Measurements from ENCODE around the gene L2HGDH. TPM values are rescaled to one million over a fixed set of nuclear protein-coding genes. Genes with fewer than 3 reads are reported as not detected.
A peak's percentile ranks its signal among the peaks of the same experiment; 100 is the strongest.

Gene L2HGDH
- polyA plus RNA-seq, 3 donors = 8.6 to 13.7 (median 10.4) TPM

DNA sequence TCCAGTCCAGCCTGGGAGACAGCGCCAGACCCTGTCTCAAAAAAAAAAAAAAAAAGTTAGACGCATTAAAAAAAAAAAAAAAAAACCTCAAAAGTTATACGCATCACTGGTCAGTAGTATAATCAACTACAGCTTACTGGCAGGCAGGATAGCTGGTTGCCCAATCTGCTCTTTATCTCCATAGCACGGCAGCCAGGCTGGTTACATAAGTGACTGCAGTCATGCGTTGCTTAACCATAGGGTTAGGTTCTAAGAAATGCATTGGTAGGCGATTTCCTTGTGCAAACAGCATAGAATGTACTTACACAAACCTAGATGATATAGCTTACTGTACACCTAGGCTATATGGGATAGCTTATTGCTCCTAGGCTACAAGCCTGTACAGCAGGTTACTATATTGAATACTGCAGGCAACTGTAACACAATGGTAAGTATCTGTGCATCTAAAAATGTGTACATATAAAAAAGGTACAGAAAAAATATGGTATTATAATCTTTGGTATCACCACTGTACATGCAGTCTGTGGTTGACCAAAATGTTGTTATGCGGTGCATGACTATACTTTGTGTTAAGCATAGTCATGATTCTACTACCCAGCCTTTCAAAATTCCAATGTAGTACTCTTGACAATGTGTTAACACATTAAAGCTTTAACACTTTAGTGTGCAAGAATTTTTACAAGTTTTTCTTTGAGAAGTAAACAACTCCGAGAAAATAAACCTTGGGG lies 8.1 kb downstream of the L2HGDH start:
- peak; percentile 19 for DNase-seq

DNA sequence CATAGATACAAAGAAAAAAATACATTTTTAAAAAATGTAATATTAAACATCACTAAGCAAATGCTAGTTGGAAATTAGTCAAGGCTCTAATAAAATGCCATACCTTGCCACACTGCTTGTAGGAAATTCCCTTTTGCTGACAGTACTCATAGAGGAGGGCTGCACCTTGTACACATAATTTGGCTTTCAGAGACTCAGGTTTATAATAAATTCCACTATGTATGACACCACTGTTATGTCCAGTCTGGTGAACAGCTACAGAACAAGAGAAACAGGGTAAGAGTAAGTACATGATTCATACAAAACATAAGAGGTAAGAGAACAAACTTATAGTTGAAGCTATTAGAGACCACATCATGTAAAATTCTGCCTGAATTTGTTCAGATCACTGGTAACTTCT lies 10.1 kb downstream of the L2HGDH start:
- DNase-seq = no peak

DNA sequence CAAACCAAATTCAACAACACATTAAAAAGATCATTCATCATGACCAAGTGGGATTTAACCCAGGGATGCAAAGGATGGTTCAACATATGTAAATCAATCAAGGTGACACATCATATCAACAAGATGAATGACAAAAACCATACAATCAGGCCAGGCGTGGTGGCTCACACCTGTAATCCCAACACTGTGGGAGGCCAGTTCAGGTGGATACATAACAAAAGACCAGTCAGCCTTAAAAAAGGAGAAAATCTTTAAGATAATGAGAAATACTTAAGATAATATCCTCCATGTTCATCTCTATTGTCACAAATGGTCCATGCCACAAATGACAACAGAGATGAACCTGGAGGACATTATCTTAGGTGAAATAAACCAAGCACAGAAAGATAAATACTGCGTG lies 12.4 kb downstream of the L2HGDH start:
- no peak for DNase-seq

- no peak for DNase-seq
Measured at GRCh38 chr14:50290306-50290705, 21.7 kb downstream of the L2HGDH start.

DNA sequence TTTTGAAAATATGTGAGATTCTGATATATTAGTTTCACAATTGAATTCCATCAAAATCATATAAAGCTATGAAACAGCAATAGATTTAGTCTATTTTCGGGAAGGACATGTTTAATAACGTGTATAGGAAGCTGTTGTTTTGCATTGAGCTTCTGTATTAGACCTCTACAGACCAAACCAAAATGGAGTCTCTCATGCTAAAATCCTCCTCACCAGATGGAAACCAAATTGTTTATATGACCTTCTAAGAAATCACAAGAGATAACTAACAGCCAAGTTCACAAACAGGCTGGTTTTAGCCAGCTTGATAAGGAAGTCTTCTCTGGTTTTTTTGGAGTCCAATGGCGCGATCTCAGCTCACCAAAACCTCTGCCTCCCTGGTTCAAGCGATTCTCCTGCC lies 23.9 kb downstream of the L2HGDH start:
- no peak for DNase-seq

DNA sequence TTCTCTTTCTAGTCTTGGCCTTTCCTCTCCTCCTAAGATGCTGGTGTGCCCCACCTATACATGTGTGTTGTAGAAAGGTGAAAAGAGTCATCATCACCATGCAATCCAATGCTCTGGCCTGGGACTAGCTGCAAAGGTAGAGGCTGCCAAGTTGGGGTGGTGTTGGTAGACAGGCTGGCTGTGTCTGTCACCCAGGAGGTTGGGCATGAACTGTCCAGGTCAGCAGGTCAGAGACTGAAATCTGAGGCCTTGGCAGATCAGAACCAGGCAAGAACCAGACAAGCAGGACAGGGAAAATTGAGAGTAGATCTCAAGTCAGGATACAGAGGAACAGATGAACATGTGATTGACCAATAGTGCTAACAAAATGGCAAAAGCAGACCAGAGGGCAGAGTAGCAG lies 26.2 kb downstream of the L2HGDH start:
- no peak for DNase-seq

DNA sequence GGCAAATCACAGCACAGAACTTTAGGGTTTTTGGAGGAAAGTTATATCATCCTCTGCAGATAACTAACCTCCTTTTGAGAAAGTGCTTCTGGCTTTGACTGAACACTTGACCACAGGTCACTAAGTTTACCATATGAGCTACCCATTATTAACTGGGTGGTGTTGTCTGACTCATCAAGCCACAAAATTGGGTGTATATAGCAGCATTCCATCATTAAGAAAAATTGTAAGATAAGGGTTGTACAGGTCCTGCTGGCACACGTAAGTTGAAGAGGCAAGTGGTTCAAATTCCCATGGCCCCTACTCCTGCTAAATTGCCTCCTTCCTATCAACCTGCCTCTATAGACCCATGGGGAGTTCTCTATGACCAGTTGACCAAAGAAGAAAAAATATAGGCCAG lies 39.5 kb downstream of the L2HGDH start:
- no peak for DNase-seq

DNA sequence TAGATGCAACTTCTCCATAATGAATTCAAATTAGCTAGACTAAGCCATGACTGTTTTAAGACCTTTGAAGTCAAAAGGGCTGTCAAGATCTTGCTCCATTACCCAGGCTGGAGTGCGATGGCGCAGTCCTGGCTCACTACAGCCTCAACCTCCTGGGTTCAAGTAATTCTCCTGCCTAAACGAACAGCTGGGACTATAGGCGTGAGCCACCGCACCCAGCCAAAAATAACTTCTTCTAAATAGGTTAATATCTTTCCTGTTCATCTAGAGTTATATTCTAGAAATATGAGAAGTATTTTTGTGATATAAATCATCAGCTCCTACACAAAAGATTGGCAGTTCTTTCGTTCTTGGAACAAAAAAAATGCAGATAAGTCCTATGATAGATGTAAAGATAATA lies 41.1 kb downstream of the L2HGDH start:
- no peak for DNase-seq

DNA sequence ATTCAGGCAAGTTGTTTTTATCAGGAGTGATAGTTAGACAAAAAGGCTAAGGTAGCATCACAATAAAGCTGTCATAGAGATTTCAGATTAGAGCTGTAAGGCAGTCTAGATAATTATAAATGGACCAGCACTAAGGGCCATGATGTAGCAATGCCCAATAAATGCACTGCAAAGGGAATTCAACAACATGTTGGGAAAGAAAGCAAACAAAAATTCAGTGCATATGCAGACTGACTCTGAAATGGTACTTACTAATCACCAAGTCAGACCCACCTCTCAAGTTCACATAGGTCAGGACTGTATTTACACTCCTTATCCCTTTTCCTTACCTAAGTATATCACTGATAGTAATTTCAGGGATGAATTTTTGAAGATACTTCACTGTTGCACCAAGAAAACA lies 47.0 kb downstream of the L2HGDH start:
- no peak for DNase-seq

- no peak for DNase-seq
Measured at GRCh38 chr14:50263321-50263720, 48.7 kb downstream of the L2HGDH start.

DNA sequence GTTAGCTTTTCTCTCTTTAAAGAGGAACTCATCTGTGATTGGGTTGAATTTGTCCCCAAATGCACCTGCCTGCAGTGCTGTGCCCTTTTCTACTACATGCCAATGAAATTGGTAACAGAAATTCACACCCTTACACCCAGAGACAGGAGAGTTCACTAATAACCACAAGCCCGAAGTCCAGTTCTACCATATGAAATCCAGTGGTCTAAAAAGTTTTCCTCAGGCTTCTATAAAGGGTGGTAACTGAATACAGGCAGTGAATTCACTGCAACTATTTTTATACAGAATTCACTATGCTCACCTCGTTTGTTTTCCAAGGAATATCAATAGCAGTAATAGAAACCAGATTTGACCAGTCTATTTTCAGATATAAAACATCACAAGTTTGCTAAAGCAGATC lies 49.2 kb downstream of the L2HGDH start:
- no peak for DNase-seq

- DNase-seq = peak; percentile 9
Measured at GRCh38 chr14:50260511-50260910, 51.5 kb downstream of the L2HGDH start.

- DNase-seq = no peak
Measured at GRCh38 chr14:50260072-50260471, 52.0 kb downstream of the L2HGDH start.

- no peak for DNase-seq
Measured at GRCh38 chr14:50257732-50258131, 54.3 kb downstream of the L2HGDH start.

DNA sequence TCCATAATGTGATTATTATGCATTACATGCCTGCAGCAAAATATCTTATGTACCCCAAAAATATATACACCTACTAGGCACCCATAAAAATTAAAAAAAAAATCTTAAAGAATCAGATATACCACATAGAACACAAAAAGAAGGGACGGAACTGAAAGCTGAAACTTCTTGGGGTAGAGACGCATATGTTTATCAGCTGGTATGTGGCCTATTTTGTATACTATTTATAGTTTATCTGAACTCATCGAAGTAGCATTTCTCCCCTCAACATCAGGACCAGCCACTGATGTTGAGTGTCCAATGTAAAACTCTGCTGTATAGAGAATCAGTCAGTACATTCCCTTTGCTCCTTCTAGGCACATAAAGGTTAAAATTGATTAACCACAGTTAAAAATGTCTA lies 57.8 kb downstream of the L2HGDH start:
- no peak for DNase-seq

- DNase-seq = no peak
Measured at GRCh38 chr14:50249136-50249775, 62.8 kb downstream of the L2HGDH start.

- no peak for DNase-seq
Measured at GRCh38 chr14:50247245-50247644, 64.8 kb downstream of the L2HGDH start.

DNA sequence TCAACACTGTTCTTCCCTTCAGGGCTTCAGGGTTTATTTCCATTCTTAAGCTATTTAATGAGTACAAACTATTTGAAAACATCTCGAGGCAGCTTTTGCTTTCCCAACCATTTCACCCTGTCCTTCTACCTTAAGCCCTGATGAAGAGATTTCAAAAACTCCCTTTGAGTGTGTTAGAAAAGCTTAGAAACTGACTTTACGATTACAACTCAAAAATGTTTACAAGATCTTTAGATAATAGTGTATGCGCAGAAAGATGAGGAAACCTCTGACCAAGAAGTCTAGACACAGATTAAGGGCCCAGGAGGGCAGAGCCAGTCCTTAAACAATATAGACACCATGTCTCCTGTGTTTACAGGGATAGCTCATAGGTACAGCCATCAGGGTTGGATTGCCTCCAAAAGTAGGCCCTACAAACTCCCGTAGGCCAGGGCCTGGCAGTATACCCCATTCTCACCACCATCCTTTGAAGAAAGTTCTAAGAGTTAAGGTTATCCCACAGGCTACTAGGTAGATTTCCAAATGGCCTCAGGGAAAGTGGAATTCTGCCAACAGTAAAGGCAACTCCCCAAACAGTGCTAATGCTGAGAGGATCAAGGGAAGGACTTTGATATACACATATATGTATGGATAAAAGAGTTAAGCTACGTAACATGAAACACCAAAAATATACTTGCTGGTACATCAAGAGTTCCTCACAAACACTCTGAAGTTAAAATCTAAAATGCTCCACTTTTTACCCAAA lies 69.3 kb downstream of the L2HGDH start:
- DNase-seq = no peak

DNA sequence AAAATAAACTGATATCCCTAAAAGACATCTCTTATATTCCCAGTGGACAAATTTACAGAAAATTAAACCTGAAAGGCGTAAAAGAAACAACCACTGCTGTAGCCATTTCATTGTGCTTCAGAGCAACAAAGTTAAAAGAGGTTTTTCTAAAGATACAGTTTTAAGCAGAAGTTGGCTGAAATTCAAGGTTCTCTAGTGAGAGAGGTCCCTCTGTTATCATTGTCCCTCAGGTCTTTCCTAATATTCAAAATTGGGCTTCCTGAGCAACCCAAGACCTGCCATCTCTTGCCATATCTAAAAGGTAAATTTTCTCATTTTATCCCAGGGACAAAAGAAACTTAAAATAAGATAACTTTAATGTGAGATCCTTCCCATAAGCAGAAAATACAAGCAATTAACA lies 69.9 kb downstream of the L2HGDH start:
- no peak for DNase-seq

DNA sequence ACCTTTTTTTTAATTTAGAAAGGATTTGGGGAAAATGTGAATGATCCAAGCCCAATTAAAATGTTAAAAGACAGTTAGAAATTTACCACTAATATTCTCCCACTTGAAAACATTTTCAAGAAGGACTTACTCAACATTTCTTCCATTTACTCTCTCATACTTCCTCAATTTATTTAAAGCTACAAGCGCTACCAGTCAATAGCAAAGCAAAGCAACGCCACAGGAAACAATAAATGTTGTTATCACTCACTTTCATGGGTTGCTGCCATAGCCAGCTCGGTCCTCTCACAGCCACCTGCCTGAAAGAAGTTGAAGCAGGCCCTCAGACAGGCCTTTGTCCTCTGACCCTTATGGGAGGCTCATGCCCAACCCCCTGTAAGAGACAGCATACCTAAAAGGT lies 74.6 kb downstream of the L2HGDH start:
- no peak for DNase-seq

DNA sequence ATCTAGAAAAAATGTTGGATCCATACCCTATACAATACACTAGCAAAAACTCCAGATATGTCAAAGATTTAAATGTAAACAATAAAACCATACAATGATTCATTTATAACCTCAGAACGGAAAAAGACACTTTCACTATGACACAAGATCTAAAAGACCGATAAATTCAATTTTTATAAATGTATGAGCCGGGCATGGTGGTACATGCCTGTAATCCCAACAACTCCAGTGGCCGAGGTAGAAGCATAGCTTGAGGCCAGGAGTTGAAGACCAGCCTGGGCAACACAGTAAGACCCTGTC lies 78.1 kb downstream of the L2HGDH start:
- DNase-seq = no peak

- no peak for DNase-seq
Measured at GRCh38 chr14:50233166-50233950, 78.7 kb downstream of the L2HGDH start.

GRCh38 chr14:50232276-50232642 lies 79.8 kb downstream of the L2HGDH start:
- no peak for DNase-seq
